ENCODE measurements around the gene MT3.

DNA sequence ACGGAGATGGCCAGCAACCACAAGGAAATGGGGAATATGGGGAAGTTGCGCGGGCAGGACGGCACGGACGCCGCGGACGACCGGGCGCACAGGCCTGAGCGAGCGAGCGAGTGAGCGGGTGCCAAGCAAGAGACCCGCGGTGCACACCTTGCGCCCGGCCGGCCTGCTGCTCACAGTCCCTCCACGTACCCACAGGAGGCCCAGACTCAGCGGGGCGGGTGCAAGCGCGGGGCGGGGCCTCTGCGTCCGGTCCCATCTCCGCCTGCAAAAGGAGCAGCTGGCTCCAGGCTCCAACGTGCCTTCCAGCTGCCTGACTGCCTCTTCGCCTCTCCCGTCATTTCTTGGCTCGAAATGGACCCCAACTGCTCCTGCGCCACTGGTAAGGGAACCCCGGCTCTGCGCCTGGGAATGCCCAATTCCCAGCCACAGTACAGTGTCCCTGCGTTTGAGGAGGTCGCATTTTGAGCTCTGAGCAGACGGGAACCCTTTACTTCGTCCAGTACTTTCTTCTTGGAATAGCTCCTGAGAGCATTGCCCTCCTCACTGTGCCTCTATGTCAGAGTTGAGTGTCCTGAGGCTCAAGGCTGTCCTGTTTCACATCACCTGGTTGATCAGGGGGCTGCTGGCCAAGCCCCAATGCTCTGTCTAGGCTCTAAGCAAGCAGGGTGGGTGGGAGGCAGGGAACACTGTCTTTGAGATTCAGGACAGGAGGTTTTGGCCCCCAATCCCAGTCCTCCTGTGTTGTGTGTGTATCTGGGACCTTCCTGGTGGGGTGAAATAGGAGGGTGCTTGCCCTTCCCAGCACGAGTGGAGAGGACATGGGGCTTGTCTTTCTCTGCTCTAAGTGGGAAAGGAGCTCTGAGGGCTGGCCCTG lies 28.1 kb downstream of the MT3 start:
- TF ChIP-seq, protein P1, sequence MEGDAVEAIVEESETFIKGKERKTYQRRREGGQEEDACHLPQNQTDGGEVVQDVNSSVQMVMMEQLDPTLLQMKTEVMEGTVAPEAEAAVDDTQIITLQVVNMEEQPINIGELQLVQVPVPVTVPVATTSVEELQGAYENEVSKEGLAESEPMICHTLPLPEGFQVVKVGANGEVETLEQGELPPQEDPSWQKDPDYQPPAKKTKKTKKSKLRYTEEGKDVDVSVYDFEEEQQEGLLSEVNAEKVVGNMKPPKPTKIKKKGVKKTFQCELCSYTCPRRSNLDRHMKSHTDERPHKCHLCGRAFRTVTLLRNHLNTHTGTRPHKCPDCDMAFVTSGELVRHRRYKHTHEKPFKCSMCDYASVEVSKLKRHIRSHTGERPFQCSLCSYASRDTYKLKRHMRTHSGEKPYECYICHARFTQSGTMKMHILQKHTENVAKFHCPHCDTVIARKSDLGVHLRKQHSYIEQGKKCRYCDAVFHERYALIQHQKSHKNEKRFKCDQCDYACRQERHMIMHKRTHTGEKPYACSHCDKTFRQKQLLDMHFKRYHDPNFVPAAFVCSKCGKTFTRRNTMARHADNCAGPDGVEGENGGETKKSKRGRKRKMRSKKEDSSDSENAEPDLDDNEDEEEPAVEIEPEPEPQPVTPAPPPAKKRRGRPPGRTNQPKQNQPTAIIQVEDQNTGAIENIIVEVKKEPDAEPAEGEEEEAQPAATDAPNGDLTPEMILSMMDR (conservative IDR thresholded peaks at IDR 0.05) = no peak
- no peak for TF ChIP-seq ZFX (IDR thresholded peaks at IDR 0.05)

Data from C4-2B (cell line).